Measurements from ENCODE around the gene RGS10.
A peak's percentile ranks its signal among the peaks of the same experiment; 100 is the strongest.

Gene RGS10

DNA sequence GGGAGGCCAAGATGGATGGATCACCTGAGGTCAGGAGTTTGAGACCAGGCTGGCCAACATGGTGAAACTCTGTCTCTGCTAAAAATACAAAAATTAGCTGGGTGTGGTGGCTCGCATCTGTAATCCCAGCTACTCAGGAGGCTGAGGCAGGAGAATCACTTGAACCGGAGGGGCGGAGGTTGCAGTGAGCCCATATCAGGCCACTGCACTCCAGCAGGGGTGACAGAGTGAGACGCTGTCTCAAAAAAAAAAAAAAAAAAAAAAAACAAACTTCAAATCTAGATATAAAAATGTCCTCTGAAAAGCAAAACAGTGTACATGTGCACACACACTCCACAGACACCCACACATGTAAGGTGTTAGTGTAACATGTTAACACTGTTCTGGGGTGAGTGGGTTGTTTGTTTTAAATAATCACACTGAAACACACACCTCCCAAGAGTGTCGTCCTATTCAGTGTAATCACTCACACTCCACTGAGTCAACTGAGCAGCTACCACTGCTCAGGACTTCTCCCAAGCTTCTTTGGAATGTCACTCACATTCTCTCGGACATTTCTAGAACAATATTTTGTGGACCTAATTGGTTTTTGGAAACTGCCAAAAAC lies 12.8 kb upstream of the RGS10 start:
- TF ChIP-seq, protein P1, sequence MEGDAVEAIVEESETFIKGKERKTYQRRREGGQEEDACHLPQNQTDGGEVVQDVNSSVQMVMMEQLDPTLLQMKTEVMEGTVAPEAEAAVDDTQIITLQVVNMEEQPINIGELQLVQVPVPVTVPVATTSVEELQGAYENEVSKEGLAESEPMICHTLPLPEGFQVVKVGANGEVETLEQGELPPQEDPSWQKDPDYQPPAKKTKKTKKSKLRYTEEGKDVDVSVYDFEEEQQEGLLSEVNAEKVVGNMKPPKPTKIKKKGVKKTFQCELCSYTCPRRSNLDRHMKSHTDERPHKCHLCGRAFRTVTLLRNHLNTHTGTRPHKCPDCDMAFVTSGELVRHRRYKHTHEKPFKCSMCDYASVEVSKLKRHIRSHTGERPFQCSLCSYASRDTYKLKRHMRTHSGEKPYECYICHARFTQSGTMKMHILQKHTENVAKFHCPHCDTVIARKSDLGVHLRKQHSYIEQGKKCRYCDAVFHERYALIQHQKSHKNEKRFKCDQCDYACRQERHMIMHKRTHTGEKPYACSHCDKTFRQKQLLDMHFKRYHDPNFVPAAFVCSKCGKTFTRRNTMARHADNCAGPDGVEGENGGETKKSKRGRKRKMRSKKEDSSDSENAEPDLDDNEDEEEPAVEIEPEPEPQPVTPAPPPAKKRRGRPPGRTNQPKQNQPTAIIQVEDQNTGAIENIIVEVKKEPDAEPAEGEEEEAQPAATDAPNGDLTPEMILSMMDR (conservative IDR thresholded peaks at IDR 0.05; ENCODE audit: low read length), result no peak
- no peak for DNase-seq (ENCODE audit: low read depth)
- no peak overlapping the region for H3K4me3 ChIP-seq (ENCODE audit: low read length)

DNA sequence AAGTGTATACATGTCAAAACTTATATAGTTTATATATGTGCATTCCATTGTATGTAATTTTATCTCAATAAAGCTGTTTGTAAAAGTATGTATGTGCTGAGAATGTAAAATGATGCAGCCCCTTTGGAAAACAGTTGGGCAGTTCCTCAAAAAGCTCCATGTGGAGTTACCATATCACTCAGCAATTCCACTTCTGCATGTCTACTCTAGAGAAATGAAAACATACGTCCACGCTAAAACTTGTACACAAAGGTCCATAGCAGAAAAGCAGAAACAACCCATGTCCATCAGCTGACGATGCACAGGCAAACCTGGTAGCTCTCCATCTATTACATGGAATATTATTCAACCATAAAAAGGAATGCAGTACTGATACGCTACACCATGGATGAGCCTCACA lies 8.3 kb upstream of the RGS10 start:
- TF ChIP-seq, protein P1 (conservative IDR thresholded peaks at IDR 0.05; ENCODE audit: low read length), result no peak
- no peak for DNase-seq (ENCODE audit: low read depth)
- no peak overlapping the region for H3K4me3 ChIP-seq (ENCODE audit: low read length)

DNA sequence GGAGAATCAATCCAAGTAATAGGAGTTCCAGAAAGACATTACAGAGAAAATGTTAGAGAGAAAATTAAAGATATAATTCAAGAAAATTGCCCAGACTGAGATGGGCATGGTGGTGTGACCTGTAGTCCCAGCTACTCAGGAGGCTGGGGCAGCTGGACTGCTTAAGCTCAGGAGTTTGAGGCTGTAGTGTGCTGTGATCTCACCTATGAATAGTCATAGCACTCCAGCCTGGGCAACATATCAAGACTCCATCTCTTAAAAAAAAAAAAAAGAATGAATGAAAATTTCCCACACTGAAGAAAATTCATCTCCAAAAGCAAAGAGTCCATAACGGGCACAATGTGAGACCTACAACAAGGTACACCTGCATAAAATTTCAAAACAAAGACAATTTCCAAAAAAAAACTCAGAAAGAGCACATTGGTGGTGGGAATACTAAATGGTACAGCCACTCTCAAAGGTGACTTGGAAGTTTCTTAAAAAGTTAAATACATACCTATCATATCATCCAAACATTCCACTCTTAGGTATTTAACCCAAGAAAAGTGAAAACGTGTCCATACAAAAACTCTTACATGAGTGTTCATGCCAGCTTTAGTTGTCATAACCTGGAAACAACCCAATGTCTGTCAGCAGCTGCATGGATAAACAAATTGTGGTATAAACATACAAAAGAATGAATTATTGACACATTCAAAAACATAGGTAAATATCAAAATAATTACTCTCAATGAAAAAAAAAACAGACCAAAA lies 6.9 kb upstream of the RGS10 start:
- no peak for DNase-seq (ENCODE audit: low read depth)

DNA sequence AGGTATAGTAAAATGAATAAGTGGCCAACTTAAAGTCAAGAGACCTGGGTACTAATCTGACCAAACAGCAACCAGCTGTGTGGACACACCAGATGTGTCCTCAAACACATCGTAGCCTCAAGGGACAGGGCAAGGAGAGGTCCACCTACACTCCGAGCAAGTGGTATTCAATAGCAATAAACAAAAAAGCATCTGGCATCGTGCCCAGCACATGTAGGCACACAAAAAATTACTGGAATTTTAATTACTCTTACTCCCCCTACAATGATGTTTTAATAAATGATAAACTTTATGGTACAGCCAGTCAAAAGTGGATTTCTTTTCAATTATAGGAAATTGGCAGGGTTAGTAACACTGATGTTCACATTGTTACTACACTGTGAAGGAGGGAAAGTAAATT lies 3.5 kb upstream of the RGS10 start:
- DNase-seq (ENCODE audit: low read depth), result peak; percentile 39
- TF ChIP-seq, protein P1 (conservative IDR thresholded peaks at IDR 0.05; ENCODE audit: low read length), result no peak
- no peak overlapping the region for H3K4me3 ChIP-seq (ENCODE audit: low read length)

More for the DNA sequence above, 6.9 kb upstream of the RGS10 start:
- TF ChIP-seq, protein P1 (conservative IDR thresholded peaks at IDR 0.05; ENCODE audit: low read length), result no peak
- no peak overlapping the region for H3K4me3 ChIP-seq (ENCODE audit: low read length)

DNA sequence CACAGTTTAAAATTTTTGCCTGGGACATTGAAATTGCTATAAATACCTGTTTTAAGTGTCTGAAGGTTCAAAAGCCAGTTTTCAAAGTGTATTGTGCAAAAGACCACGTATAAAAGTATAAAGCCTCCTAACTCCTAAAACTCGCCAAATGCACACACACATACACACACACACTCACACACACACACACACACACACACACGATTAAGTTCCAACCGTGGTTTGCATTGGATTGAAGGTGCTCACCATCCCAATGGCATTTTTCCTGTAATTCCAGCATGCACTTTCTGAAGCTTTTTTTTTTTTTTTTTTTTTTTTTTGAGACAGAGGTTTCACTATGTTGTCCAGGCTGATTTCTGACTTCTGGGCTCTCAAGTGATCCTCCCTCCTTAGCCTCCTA lies 2.8 kb upstream of the RGS10 start:
- no peak for DNase-seq (ENCODE audit: low read depth)
- TF ChIP-seq, protein P1 (conservative IDR thresholded peaks at IDR 0.05; ENCODE audit: low read length), result no peak
- no peak overlapping the region for H3K4me3 ChIP-seq (ENCODE audit: low read length)

DNA sequence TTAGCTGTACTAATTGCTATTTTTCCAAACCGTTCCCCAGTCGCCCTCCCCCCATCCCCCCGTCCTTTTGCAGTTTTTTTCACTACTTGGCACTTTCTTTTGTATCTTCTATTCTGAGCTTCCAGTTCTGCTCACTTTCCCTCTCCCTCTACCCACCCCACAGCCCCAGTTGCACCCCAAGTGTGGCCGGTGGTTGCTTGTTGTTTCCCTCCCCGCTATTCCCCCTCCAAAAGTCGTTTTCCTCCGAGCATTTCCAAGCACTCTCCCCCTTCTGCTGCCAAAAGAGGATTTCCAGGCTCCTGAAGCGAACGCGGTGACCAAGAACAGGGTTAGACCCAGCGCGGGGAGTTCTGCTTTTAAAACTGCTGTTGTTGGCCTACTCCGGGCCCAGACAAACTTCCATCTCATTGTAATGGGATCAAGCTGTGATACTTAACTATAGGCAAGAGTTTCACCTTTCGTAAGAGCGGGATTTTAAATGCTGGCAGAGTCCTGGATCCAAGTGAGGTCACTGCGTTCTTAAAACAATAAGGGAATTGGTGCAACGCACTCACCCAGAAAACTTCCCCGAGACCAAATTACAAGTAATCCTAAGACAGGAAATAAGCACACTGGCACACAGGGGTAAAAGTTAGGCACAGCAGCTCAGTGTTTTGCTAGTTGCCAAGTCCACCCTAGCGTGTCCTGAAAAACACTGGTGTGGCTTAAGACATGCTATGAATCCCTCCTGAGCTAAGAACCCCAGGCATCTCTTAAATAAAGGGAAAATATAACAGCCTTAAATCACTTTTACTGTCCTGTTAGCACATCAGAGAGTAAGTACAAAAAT lies 1.5 kb upstream of the RGS10 start:
- peak; percentile 78 for DNase-seq (ENCODE audit: low read depth)
- peak overlapping the region; percentile 7 for H3K4me3 ChIP-seq (ENCODE audit: low read length)
- TF ChIP-seq, protein P1 (conservative IDR thresholded peaks at IDR 0.05; ENCODE audit: low read length), result no peak

Measured in AG10803 (cell line).